Central memory CD4-positive, alpha-beta T cell (primary cell): ENCODE data around the gene CNTNAP2.

Experiments
- DNase-seq: peaks from one replicate; pipeline ENCODE4 v3.0.0; 2022

CNTNAP2 gene

DNA sequence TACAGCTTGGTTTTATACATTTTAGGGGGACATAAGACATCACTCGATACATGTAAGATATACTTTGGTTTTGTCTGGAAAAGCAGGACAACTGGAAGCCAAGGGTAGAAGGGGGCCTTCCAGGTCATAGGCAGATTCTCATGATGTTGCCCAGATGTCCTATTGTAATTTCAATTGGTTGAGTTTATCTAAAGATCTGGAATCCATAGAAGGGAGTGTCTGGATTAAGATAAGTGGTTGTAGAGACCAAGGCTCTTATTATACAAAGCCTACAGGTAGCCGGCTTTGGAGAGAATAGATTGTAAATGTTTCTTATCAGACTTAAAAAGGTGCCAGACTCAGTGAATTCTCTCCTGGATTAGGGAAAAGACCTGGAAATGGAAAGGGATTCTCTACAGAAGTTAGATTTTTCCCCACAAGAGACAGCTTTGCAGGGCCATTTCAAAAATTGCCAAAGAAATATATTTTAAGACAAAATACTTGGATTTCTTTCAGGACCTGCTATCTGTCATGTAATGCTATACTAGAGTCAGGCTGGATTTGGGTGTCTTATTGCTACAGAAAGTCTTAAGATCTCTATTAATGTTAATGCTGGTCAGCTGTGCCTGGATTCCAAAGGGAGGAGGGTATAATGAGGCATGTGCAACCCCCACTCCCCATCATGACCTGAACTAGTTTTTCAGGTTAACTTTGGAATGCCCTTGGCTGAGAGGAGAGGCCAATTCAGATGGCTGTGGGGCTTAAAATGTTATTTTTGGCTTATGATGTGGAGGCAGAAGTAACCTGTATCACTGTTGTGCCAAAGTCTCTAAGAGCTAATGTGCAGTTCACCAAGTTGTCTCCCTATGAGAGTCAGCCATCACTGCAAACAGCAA is 1962.8 kb downstream of the CNTNAP2 start:
- no peak for DNase-seq

DNA sequence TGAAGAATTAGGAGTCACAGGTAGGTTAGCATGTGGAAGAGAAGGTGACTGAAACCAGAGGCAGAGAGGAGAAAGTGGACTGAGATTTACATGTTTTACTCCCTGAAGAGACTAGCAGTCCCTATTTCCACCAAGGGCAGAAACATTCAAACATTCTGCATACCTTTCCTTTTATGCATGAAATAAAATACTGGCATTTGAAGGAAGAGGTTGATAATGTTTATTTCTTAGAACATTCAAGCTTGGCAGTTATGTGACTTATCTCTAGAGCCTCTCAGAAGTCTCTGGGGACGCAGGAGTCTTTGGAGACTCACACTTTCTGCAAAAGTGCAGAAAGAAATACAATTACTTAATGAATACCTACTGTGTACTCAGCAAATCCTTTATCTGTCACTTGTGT is 1966.8 kb downstream of the CNTNAP2 start:
- no peak for DNase-seq

DNA sequence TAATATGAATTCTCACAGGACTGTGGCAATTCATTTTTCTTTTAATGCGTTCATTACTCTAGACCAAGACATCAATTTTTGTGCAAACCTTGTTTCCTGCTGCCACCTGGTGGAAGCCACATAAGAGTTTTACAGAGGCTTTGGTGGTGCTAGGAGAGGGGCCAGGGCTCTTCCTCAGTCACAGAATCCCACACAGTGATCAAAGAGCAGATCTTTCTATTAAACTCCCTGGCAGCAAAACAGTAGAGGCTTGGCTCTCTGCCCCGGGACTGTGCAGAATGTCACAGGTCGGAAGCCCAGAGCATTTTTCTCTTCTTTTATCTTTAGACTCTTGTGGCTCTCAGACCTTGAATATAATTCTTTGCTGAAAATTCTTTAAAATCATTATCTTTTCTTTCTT is 1967.5 kb downstream of the CNTNAP2 start:
- DNase-seq = no peak

DNA sequence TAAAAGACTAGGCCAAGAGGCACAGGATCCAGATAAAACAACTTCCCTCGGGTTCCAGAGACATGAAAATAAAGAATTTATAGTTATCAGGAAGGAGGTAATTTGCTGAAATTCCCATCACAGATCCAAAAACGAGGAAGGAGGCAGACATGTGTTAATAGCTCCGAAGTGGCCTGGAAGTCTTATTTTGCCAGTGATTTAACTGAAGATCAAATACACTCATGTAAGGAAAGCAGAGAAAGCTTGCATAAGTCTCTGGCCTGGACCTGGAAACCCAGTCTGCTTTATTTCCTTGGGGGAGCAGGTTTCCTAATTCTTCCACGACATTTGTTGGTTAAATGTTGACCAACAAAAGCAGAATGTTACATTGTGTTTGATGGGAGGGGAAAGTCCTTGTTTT is 1975.3 kb downstream of the CNTNAP2 start:
- no peak for DNase-seq

DNA sequence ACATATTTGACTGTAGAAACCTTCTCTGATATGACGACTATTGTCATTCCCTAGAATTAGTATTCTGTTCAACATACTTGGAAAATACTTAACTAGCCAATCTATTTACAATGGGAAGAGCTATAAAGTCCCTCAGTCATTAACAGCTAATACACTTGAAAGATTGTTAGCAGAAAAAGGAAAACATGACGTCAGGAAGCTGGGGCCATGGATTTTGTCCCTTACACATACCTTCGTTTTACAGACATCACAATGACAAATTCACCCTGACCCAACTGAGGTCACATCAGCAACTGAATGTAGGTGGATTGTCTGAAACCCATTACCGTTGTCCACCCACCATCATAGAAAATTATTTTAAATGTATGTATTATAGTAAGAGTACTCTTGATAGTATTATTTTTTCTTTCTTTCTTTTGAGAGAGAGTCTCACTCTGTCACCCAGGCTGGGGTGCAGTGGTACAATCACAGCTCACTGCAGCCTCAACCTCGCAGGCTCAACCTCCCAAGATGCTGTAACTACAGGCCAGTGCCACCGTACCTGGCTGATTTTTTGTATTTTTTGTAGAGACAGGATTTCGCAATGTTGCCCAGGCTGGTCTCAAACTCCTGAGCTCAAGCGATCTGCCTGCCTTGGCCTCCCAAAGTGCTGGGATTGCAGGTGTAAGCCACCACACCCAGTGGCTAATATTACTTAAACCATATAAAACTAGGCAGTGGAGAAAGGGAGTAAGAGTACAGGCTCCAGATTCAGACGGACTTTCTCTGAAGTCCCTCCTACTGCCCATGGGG is 1977.0 kb downstream of the CNTNAP2 start:
- no peak for DNase-seq

DNA sequence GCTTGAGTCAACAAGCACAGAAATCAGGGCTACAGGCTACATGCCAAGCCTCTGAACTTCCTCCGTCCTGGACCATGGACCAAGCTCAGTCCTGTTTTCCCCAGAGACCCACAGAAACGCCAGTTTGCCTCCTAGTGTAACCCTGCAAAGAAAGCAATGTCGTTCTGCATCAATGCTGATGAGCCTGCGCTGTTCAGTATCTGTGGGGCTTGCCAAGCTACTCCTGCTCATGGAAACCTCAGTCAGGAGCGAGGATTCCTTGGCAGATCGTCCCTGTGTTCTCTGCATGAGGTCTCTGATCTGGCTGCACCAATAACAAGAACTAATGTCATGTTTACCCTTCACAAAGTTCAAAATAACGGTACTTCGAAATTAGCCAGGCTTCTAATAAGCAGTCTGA is 1978.5 kb downstream of the CNTNAP2 start:
- DNase-seq = no peak

DNA sequence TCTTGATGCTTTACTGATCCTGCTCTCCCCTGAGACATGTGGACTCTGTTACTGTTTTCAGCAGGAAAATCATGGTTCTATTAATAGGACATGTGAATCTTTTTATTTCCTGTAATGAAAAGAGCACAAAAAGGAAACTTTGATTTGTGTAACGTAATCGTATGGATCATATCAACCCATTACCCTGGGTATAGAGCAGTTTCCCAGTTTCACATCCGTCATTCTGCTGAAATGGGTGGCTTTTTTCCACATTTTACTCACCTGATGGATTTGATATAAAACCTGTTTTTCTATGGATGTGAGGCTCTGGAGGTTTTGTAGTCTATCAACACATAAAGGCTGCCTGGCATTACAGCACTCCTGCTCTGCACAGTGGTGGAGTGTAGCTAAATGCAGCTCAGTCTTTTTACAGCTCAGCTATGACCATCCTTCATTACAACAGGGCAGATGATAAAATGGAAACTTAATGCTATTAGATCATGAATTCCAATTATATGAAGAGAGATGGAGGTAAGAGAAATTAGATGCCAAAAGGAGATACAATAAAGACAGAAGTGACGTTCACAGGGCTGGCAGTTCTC is 1987.6 kb downstream of the CNTNAP2 start:
- DNase-seq = no peak

DNA sequence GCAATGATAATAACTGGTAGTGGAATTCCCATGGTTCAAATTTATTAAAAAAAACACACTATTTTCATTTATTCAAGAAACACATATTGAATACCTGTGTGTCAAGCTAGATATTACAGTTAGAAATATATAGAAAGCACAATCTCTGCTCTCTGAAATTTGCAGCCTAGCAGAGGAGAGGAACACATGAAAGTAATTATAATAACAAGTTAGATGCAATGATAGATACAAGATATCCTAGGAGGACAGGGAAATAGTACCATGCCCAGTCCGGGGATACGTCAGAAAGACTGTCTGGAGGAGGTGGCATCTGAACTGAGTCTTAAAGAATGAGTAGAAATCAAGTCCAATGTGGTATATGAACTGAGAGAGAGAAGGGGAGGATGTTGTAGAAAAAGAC is 1988.3 kb downstream of the CNTNAP2 start:
- no peak for DNase-seq

DNA sequence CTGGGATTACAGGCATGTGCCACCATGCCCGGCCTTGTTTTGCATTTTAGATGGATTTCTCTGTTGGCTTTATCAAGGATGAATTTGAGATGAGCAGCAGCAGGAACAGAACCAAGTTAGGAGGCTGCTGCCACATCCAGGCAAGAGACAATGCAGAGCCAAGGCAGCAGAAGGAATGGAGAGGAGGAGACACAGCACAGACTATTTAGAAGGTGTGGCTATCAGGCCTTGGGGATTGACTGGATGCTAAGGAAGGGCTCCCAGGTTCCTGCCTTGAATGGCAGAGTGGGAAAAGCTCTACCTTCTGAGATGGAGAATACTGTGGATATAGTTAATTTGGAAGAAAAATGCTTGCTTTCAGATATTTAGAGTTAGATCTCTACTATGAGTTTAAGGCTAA is 1989.3 kb downstream of the CNTNAP2 start:
- DNase-seq = no peak

DNA sequence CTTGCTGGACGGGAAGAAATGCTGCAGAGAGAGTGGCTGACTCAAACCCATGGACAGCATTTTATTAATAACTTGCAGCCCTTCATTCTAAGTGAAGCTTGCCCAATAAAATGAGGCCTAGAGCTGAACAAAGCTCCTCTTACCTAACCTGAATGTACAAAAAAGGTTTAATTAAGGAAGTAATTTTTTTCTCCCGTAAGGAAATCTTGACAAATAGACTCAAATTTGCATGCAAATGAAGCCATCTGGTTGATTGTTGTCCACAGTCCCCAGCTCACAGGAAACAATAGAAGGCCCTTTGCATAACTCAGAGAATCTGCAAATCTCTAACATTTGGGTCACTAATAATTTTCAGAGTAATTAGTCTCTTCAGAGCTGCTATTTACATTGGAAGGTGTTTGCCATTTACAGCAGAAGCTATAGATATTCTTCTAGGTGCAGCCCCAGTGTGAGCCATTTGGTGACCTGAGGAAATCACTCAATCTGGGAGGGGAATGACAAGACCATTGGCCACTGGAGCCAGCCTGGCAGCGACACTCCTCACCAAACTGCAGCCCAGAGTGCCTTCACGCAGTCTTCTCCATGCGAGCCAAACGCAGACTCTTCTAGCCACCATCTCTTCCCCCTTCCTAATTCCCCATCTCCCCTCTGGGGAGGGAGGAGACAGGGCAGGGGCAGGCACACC is 1991.0 kb downstream of the CNTNAP2 start:
- DNase-seq = no peak

DNA sequence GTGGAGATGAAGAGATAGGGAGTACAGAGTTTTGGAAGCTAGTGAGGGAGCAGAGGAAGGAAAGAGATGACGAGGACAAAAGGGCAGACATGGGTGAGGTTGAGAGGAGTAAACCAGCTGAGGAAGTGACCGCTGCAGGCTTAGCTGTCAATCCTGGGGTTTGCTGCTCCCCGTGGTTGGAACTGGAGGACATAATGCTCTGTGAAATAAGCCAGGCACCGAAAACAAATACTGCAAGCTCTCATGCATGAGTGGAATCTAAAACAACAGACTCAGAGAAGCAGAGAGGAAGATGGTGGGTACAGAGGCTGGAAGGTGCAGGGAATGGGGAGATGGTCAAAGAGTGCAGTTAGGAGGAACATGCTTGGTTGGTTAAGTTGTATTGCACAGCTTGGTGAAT is 1991.8 kb downstream of the CNTNAP2 start:
- DNase-seq = no peak

DNA sequence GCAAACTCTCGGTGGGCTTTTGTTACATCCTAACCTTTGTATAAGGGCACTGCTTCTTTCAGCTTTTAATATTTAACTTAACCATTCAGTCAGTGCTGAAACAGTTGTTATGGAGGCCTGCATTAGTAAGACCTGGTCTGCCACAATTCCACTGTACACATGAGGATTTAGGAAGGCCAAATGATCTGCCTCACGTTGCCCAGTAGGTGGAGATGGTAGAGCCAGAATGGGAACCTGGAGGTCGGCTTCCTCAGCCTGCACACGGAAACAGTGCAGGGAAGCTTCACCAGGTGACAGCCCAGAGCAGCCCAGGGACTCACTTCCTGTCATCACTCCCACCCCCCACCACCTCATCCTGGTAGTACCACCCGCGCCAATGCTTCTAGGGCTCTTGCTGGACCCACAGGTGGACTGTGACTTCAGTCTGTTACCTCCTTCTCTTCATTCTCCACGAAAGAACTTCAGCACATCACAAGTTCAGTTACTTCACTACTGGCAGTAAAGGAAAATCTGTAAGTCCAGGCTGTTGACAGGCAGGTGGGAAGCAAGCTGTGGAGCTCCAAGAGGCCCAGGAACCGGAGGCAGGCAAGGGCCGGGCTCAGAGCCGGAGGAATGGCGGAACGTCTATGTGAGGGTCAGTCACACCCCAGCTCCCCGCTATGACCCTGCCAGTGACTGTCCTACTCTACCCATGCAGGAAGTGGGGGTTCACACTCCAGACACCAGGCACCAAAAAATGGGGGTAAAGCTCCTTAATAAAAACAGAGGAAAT is 1993.7 kb downstream of the CNTNAP2 start:
- DNase-seq = no peak

DNA sequence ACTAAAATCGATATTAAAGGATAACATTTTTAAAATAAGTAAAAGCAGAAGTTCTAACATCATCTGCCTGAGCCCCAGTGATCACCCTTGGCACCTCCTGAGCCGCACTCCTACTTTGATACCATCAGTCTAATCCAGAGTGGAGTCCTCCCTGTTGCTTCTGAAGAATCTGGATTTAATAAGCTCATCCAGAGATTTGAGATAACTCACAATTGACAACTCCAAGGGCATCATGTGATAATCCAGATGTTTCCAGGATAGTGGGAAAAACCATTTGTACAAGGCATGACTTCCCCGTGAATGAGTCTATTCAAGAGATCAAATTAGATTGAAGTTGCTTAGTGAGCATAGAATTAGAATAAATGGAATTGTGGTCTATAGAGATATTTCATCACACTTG is 1998.2 kb downstream of the CNTNAP2 start:
- no peak for DNase-seq

DNA sequence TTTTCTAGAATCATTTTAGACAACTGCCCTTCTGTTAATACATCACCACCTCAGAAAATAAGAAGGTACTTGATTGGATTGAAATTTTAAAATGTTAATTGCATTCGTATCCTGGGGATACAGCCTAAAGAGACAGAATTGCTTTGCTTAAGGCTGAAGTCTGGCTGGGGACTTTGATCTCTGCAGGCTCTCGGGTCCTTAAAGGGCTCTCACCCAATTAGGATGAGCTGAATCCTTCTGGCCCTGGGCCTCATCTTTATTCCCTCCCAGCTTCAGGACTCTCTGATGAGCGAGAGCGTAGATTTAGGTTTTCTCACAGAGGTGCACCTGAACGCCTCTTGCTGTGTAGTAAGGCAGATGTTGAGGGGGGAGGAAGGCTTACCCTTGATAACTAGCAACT is 1998.7 kb downstream of the CNTNAP2 start:
- no peak for DNase-seq

DNA sequence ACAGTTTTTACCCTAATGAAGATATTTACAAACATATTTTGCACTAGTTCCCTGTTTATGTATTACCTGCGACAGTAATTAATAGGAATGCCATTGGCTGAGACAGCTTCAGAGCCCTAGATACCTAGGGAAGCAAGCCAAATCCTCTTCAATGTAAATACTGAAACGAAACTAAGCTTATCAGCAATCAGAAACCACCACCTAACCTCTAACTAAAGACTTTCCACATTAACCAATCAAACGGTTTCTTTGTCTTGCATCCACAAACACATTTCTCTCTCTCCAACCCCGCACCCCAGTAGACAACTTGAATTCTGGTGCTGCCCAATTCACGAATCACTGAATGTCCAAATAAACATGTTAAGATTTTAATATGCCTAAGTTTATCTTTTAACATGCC is 1999.6 kb downstream of the CNTNAP2 start:
- no peak for DNase-seq

DNA sequence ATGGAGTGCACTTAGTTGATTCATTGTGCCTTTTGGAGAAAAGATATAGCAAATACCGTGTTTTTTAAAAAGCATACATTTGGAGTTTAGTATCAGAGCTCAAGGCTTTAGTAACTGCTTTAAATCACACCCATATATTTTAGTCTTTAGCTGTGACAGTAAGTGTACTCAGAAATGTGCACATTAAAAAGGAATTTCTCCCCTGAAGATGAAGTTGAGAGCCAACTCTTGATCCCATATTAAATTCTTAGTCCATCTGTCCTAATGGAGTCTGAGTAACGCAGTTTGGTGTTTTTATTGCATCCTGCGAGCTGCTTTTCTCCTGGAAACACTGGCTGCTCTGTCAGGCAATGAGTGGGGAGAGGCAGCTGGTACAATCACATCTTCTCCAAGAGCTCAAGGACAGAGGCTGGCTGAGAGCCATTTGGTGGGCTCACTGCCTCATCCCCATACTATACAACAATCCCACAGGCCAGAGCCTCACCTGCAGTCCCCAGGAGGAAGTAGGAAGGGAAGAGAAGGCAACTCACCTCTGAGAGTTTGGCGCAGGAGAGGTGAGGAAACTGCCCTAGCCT is 2000.3 kb downstream of the CNTNAP2 start:
- no peak for DNase-seq

DNA sequence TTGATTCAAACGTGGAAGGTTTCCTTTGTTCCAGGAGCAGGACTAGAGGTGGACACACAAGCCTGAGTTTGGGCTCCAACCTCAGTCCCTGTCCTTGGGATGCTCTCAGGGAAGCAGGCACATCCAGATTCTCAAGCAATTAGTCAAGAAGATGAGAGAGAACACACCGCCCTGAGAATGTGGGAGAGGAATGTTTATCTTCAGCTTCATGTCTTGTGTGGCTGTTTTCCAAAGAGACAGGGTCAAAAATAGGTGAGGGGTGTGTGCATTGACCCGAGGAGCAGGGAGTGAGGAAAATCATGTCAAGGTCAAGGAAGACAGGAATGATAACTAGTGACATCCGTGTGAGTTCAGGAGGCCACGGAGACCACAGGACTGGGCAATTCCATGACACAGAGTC is 2001.8 kb downstream of the CNTNAP2 start:
- no peak for DNase-seq

DNA sequence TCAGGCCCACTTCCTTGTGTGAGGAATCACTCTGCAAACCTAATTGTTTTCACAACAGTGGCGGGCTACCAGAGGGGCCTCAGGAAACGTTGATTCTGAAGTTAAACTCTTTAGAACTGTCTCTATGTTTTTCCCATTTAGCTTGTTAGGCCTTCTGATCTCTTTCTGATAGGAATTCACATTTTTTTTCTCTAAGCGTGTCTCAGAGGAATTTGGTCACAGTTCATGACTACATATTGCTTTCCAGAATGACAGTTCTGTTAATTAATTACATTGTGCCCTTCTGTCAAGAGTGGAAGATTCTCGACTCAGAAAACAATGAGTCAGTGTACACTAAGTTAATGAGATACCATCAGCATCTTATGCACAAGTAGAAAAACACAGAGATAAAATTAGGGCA is 2004.8 kb downstream of the CNTNAP2 start:
- no peak for DNase-seq

DNA sequence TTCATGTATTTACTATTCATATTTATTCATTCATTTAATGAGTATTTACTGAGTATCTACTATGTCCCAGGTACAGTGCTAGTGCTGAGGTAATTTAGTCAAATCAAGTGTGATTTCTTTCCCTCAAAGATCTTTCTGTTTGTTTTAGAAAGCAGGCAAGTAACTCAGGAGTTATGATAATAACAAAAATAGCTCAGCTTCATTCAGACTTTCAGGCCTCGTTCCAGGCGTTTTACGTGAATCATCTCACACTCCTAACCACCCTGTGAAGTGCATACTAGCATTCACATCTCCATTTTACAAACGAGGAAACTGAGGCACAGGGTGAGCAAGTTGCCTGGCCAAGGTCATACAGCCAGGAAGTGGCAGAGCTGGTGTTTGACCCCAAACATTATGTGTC is 2005.2 kb downstream of the CNTNAP2 start:
- no peak for DNase-seq

DNA sequence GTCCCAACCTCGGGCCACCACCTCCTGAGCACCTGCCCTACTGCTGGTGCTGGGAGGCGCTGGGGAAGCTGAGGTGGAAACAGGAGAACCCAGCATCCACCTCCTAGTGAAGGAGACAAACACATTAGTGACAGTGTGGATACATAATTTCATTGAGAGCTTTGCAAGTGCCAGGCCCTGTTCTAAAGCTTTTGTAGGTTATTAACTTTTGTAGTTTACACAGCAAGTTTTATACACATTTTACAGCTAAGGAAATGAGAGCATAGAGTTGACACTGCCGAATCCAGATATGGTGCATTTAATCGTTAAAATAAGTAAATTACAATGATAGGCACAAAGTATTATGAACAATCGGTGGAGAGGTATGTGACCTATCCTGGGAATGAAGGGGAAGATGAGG is 2007.9 kb downstream of the CNTNAP2 start:
- DNase-seq = no peak

DNA sequence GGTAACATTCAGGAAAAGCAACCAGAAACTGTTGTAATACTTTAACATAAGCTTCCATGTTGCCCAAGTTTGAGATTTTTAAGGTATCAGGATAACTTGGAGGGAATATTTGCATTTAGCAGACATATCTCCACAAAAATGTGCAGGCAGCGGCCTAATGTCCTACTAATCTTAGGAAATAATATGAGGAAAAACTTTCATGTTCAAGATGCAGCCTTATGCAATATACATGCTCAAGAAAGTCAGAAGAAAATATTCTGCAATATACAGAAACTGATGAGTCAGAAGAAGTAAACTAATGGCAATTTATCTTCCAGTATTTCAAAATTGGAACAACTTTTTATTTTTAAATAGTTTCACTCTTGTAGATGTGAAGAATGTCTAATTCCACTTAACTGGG is 2010.8 kb downstream of the CNTNAP2 start:
- no peak for DNase-seq

DNA sequence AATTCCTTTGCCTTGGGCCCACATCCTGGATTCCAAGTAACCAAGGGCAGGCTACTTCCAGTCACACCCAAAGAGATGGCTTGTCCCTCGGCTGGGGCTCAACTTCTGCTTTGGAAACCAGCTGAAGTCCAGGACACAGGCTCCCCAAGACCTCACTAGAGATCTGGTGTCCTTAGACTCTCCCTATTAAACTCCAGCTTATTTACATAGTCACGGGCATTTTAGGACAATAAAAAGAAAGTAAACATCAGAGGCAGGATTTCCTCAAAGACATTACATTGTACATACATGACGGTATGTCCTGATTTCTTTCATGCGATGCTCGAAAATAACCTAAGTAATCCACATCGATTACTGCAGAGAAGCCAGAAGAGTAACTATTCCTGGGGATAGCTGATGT is 2012.4 kb downstream of the CNTNAP2 start:
- no peak for DNase-seq
